Measurements from ENCODE around the gene APBA2. TPM values are rescaled to one million over a fixed set of nuclear protein-coding genes. Genes with fewer than 3 reads are reported as not detected.

Gene APBA2
- total RNA-seq, 2 experiments from 2014 or later, result 19.2 to 21.2 TPM

- Mint-ChIP-seq H3K4me3 (no peak overlapping the region), H3K9me3 (no peaks in the 10 kb centered on the region), H3K4me1 (peaks cover 22% of the 10 kb centered on the region), H3K27me3 (peaks cover 7% of the 10 kb centered on the region), H3K27ac (no peak overlapping the region), H3K36me3 (ENCODE audit: low read depth) (no peaks in the 10 kb centered on the region)
- peak; percentile 17 for DNase-seq
- CTCF ChIA-PET, result interaction anchor here (1.5 kb wide), 1 partner anchor 22 kb away, joined by 4 read pairs; no protein-coding TSS in a partner anchor
- POLR2A ChIA-PET, result no interaction called here
These were observed 69.6 kb downstream of the APBA2 start for GRCh38 chr15:28955160-28955992.

DNA sequence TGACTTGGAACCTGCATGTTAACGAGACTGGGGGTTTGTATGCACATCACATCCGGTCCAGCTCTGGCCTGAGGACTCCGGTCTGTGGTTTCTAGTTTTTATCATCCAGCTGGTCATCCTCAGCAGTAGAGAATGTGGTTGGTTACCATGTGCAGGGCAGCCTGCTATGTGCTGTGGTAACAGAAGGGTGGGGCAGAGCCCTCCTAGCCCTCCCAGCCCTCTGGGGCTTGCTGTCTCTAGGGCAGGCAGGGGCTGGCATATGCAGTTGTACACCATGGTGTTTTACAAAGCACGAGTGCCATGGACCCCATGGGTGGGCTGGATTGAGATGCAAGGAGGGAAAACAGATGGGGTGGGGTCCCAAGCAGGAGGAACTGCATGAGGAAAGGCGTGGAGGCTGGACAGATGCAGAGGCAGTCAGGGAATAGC is 70.2 kb downstream of the APBA2 start:
- CTCF ChIA-PET, result interaction anchor here (1.5 to 1.6 kb wide), 2 partner anchors 19 to 21 kb away, joined by 3 to 4 read pairs; no protein-coding TSS in a partner anchor

GRCh38 chr15:28956491-28956890 is 70.7 kb downstream of the APBA2 start:
- no peaks in the 10 kb centered on the region for H3K9me3 Mint-ChIP-seq
- H3K4me3 Mint-ChIP-seq, result no peak overlapping the region
- POLR2A ChIA-PET, result no interaction called here
- H3K36me3 Mint-ChIP-seq (ENCODE audit: low read depth), result no peaks in the 10 kb centered on the region
- H3K27me3 Mint-ChIP-seq, result peaks cover 7% of the 10 kb centered on the region
- CTCF ChIA-PET, result interaction anchor here (1.5 to 1.6 kb wide), 2 partner anchors 18 to 21 kb away, joined by 3 to 4 read pairs; no protein-coding TSS in a partner anchor
- no peak for DNase-seq
- H3K27ac Mint-ChIP-seq, result no peak overlapping the region
- H3K4me1 Mint-ChIP-seq, result peaks cover 20% of the 10 kb centered on the region

More for the DNA sequence above, 70.2 kb downstream of the APBA2 start:
- no peaks in the 10 kb centered on the region for H3K9me3 Mint-ChIP-seq
- no peak overlapping the region for H3K4me3 Mint-ChIP-seq
- no peaks in the 10 kb centered on the region for H3K36me3 Mint-ChIP-seq (ENCODE audit: low read depth)
- peaks cover 7% of the 10 kb centered on the region for H3K27me3 Mint-ChIP-seq
- POLR2A ChIA-PET, result no interaction called here
- H3K27ac Mint-ChIP-seq, result no peak overlapping the region
- H3K4me1 Mint-ChIP-seq, result peaks cover 20% of the 10 kb centered on the region
- no peak for DNase-seq

DNA sequence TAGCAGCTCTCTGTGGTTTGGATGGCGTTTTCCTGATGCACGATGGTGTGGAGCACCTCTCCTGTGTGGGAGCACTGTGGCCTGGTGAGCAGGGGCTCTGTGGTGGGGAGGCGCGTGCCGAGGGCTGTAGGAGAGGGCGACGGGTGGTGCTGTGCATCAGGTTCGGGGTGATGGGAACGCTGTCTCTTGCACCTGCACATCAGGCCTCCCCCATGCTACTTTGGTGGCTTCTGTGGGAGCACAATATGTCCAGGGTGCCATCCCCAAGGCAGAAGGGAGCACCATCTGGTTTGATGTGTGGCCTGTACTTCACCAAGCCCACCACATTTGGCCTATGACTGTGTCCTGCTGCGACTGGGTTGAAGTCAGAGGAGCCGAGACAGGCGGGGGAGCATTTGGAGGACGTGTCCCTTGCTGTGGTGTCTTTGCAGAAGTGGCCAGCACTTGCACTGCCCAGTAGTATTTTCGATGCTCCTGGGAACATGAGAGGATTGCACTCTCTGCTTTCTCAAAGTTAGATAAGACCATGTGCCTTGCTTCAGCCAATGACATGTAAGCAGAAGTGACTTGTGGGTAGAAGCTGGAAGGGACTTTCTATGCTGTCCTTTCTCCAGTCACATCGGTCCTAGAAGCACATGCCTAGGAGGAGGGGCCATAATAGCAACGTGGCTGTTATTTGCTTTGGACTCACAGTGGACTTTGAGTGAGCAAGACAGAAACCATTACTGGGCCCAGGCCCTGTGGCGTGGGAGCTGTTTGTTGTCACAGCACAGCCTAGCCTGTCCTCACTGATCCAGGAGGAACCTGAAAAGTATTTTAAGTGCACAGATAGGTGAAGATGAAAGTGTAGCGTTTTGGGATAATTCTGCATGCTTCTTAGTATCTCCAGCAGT is 72.1 kb downstream of the APBA2 start:
- H3K27me3 Mint-ChIP-seq, result peaks cover 5% of the 10 kb centered on the region

DNA sequence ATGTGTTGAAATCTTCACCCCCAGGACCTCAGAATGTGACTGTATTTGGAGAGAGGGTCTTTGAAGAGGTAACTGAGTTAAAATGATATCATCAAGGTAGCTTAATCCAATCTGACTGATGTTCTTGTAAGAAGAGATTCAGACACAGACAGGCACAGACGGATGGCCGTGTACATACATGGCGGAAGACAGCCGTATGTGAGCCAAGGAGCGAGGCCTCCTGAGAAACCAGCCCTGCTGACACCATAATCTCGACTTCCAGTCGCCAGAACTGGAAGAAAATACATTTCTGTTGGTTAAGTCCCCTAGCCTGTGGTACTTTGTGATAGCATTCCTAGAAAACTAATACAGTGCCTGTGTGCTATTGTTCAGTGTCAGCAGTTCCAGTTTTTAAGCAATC is 73.6 kb downstream of the APBA2 start:
- Mint-ChIP-seq H3K27me3 (no peaks in the 10 kb centered on the region), H3K4me1 (peaks cover 13% of the 10 kb centered on the region), H3K27ac (no peak overlapping the region), H3K4me3 (no peak overlapping the region), H3K36me3 (ENCODE audit: low read depth) (no peaks in the 10 kb centered on the region), H3K9me3 (no peaks in the 10 kb centered on the region)
- CTCF ChIA-PET, result no interaction called here
- POLR2A ChIA-PET, result no interaction called here
- no peak for DNase-seq

More for the DNA sequence above, 72.1 kb downstream of the APBA2 start:
- CTCF ChIA-PET, result interaction anchor here (1.6 kb wide), 1 partner anchor 17 kb away, joined by 3 read pairs; no protein-coding TSS in a partner anchor
- POLR2A ChIA-PET, result no interaction called here
- Mint-ChIP-seq H3K27ac (no peak overlapping the region), H3K4me3 (no peak overlapping the region), H3K36me3 (ENCODE audit: low read depth) (no peaks in the 10 kb centered on the region), H3K4me1 (peaks cover 20% of the 10 kb centered on the region), H3K9me3 (no peaks in the 10 kb centered on the region)
- no peak for DNase-seq

DNA sequence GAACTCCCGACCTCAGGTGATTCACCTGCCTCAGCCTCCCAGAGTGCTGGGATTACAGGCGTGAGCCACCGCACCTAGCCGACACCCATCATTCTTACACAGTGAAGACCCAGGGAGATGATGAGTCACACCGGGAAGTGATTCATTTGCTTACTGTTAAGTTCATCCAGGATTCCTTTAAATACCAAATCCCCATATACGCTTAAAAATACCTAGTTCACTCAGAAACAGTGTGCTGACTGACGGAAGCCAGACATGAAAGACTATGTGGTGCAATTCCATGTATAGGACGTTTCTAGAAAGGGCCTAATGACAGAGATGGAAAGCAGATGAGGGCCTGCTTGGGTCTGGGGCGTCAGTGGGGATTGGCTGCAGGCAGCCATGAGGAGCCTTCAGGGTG is 75.2 kb downstream of the APBA2 start:
- no peaks in the 10 kb centered on the region for H3K4me1 Mint-ChIP-seq
- no peaks in the 10 kb centered on the region for H3K27me3 Mint-ChIP-seq
- ChIA-PET POLR2A (no interaction called here), CTCF (no interaction called here)
- no peaks in the 10 kb centered on the region for H3K9me3 Mint-ChIP-seq
- DNase-seq, result no peak
- H3K27ac Mint-ChIP-seq, result no peak overlapping the region
- no peaks in the 10 kb centered on the region for H3K36me3 Mint-ChIP-seq (ENCODE audit: low read depth)
- H3K4me3 Mint-ChIP-seq, result no peak overlapping the region

- H3K27me3 Mint-ChIP-seq, result peaks cover 2% of the 10 kb centered on the region
- POLR2A ChIA-PET, result no interaction called here
- CTCF ChIA-PET, result no interaction called here
- no peaks in the 10 kb centered on the region for H3K4me1 Mint-ChIP-seq
- H3K36me3 Mint-ChIP-seq (ENCODE audit: low read depth), result no peaks in the 10 kb centered on the region
- peak overlapping the region; percentile 58 for H3K27ac Mint-ChIP-seq
- H3K9me3 Mint-ChIP-seq, result no peaks in the 10 kb centered on the region
- DNase-seq, result no peak
- H3K4me3 Mint-ChIP-seq, result no peak overlapping the region
These were observed 75.6 kb downstream of the APBA2 start for GRCh38 chr15:28961391-28961790.

DNA sequence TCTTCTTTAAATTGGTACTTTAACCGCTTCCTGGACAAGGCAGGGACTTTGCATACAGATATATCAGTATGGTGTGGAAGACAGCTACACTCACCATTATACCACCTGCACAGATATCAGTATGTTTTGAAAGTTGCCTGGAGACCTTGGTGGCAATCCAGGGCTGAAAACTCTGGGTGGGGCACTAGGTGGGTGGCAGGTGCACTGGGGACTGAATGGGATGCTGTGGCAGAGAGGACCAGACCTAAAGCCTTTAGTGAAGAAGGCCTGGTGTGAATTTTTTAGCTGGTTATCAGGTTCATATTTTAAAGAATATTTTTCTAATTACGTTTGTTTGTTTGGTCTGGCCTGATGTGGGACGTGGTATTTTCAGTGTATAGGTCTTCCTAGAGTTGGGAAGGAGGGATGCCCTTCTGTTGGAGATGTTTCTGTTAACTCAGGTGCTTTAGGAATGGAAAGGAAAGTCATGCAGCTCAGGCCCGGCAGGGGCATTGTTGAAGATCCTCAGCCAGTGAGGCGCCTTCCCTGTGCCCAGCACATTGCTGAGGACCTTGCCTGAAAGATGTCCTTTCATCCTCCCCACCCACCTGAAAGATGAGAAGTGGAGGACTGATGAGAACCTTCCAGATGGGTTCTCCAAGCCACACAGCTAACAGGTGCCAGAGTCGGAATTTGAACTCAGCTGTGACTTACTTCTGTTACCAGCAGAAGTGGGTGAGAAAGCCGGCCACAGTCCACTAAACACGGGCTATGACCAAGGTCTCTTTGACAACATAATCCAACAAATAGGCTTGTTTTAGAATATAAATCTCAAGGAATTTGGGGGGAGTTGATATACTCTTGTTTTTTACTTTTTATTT is 77.3 kb downstream of the APBA2 start:
- Mint-ChIP-seq H3K4me1 (no peaks in the 10 kb centered on the region), H3K9me3 (no peaks in the 10 kb centered on the region), H3K4me3 (no peak overlapping the region), H3K27me3 (peaks cover 2% of the 10 kb centered on the region), H3K36me3 (ENCODE audit: low read depth) (no peaks in the 10 kb centered on the region), H3K27ac (no peak overlapping the region)
- ChIA-PET POLR2A (no interaction called here), CTCF (no interaction called here)
- DNase-seq, result no peak

DNA sequence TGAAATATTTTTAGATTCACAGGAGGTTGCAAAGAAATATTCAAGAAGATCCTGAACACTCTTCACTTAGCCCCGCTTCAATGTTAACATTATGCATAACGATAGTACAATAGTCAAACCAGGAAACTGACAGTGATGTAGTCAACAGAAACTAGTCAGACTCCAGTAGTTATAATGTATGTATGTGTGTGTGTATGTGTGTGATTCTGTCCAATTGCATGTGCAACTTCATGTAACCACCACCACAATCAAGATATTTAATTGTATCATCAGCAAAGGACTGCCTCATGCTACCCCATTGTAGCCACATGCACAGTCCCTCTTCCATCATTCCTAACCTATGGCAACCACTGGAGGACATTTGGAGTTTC is 77.9 kb downstream of the APBA2 start:
- no peaks in the 10 kb centered on the region for H3K4me1 Mint-ChIP-seq
- H3K27me3 Mint-ChIP-seq, result peaks cover 2% of the 10 kb centered on the region
- no peak overlapping the region for H3K27ac Mint-ChIP-seq
- no peaks in the 10 kb centered on the region for H3K36me3 Mint-ChIP-seq (ENCODE audit: low read depth)
- ChIA-PET POLR2A (no interaction called here), CTCF (no interaction called here)
- no peak for DNase-seq
- no peak overlapping the region for H3K4me3 Mint-ChIP-seq
- H3K9me3 Mint-ChIP-seq, result no peaks in the 10 kb centered on the region

DNA sequence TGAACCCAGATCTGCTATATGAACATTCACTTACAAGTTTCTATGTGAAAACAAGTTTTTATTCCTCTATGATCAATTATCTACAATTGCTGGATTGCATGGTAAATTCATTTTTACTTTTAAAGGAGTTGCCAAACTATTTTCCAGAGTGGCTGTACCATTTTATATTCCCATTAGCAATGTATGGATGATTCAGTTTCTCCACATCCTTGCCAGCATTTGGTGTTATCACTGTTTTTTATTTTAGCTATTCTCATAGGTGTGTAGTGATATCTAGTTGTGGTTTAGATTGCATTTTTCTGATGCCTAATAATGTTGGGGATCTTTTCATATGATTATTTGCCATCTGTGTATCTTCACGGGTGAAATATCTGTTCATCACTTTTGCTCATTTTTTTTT is 78.3 kb downstream of the APBA2 start:
- H3K27me3 Mint-ChIP-seq, result peaks cover 2% of the 10 kb centered on the region
- H3K27ac Mint-ChIP-seq, result no peak overlapping the region
- no peaks in the 10 kb centered on the region for H3K4me1 Mint-ChIP-seq
- no peak for DNase-seq
- no peak overlapping the region for H3K4me3 Mint-ChIP-seq
- ChIA-PET POLR2A (no interaction called here), CTCF (interaction anchor here (0.7 kb wide), 1 partner anchor 22 kb away, joined by 3 read pairs; no protein-coding TSS in a partner anchor)
- no peaks in the 10 kb centered on the region for H3K9me3 Mint-ChIP-seq
- no peaks in the 10 kb centered on the region for H3K36me3 Mint-ChIP-seq (ENCODE audit: low read depth)

GRCh38 chr15:28967066-28967465 is 81.3 kb downstream of the APBA2 start:
- Mint-ChIP-seq H3K27ac (no peak overlapping the region), H3K9me3 (no peaks in the 10 kb centered on the region), H3K4me3 (no peak overlapping the region), H3K4me1 (no peaks in the 10 kb centered on the region), H3K36me3 (ENCODE audit: low read depth) (no peaks in the 10 kb centered on the region), H3K27me3 (peaks cover 2% of the 10 kb centered on the region)
- ChIA-PET CTCF (no interaction called here), POLR2A (no interaction called here)
- DNase-seq, result no peak

DNA sequence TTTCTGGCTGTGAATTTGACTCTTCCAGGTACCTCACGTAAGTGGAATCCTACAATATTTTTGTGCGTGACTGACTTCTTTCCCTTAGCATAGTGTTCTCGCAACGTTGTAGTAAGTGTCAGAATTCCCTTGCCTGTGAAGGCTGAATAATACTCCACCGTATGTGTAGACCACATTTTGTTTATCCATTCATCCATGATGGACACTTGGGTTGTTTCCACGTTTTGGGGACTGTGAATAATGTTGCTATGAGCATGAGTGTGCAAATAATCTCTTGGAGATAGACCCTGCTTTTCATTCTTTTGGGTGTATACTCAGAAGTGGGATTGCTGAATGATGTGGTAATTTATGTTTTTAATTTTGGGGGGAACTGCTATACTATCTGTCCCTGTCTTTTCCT is 82.2 kb downstream of the APBA2 start:
- no peak for DNase-seq
- Mint-ChIP-seq H3K4me1 (peaks cover under 1% of the 10 kb centered on the region), H3K4me3 (no peak overlapping the region), H3K36me3 (ENCODE audit: low read depth) (no peaks in the 10 kb centered on the region), H3K27ac (no peak overlapping the region), H3K27me3 (peaks cover 3% of the 10 kb centered on the region), H3K9me3 (no peaks in the 10 kb centered on the region)
- ChIA-PET POLR2A (no interaction called here), CTCF (no interaction called here)
